Transverse colon (tissue), 4 donors: ENCODE results near the gene SELENOS.

Source experiments
- POLR2A ChIP-seq: fragments of 450-650 bp; IDR thresholded peaks from one replicate; pipeline ENCODE4 v1.6.1; 2016; ENCODE audit warnings: antibody characterized with exemption, mild to moderate bottlenecking, moderate library complexity
- POLR2AphosphoS5 ChIP-seq, 3 donors: sonication (generic); formaldehyde crosslinking; IDR thresholded peaks; one replicate each; pipeline ENCODE4 v1.6.1; 2016; ENCODE audit warnings: antibody characterized with exemption in 3 of 3
- TF ChIP-seq, protein P1 (sequence below), 5 experiments: fragments of 200-600 bp in 3 of 5; fragments of 450-650 bp in 2 of 5; sonication (generic) in 3 of 5; IDR thresholded peaks; 1 replicate in 2 of 5; 2 replicates in 3 of 5; pipeline ENCODE4 v1.5.1; 2016 to 2017; ENCODE audit warnings: antibody characterized with exemption in 5 of 5, inconsistent platforms in 3 of 5, mild to moderate bottlenecking in 2 of 5, moderate library complexity in 1 of 5

DNA sequence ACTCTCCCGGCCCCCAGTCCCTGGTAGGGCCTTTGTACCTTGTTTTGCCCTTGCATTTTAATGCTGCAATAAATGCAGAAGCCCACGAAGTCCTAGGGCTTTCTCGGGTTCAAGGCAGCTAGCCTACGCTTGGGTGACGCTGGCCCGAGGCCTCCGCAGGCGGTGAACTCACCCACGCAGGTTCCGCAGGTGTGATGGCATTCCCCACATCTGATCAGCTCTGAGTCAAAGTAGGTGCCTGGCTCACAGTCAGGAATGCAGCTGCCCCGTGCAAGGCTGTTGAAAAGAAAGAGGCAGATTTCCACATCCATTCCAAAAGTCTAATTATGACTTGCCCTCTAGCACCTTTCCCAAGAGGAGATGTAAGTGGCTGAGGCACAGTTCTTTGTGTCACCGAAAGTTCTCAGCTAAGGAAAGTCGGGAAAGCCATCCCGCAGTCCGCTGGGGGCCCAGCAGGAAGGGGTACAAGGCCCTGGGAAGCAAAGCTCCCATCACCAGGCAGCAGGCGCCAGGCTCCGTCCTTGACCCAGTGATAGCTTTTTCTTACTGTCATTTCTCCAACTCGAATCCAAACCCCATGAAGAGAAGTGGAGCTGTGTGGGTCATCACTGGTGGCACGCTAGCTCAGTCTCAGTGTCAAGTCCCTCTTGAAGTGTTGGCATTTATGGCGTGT, 41.0 kb upstream of the SELENOS start:
- TF ChIP-seq POLR2AphosphoS5 (IDR thresholded peaks at IDR 0.05) (no peak), POLR2A (no peak)
- TF ChIP-seq, protein P1, sequence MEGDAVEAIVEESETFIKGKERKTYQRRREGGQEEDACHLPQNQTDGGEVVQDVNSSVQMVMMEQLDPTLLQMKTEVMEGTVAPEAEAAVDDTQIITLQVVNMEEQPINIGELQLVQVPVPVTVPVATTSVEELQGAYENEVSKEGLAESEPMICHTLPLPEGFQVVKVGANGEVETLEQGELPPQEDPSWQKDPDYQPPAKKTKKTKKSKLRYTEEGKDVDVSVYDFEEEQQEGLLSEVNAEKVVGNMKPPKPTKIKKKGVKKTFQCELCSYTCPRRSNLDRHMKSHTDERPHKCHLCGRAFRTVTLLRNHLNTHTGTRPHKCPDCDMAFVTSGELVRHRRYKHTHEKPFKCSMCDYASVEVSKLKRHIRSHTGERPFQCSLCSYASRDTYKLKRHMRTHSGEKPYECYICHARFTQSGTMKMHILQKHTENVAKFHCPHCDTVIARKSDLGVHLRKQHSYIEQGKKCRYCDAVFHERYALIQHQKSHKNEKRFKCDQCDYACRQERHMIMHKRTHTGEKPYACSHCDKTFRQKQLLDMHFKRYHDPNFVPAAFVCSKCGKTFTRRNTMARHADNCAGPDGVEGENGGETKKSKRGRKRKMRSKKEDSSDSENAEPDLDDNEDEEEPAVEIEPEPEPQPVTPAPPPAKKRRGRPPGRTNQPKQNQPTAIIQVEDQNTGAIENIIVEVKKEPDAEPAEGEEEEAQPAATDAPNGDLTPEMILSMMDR (IDR thresholded peaks at IDR 0.05): no peak
